HCT116 (cell line): Measurements from ENCODE around the gene GPR173. TPM values are rescaled to one million over a fixed set of nuclear protein-coding genes. Genes with fewer than 3 reads are reported as not detected.

Experiments
- ATAC-seq: fragments of 200-7000 bp; cut with Tn5 transposase; 2 replicates; pipeline ENCODE4 v1.9.1; 2020; ENCODE audit warnings: mild to moderate bottlenecking, moderate library complexity
- BruUV-seq: library from RNA; stranded (reverse); fragments of 400-500 nt; replicated peaks from 2 replicates; lab custom pipeline; 2021; lab: Mats Ljungman, UMichigan
- CTCF ChIA-PET: fragments of 300-600 bp; sonication (Branson Sonifier 250); formaldehyde crosslinking; loops from one replicate; lab custom pipeline; 2021; ENCODE audit warnings: antibody characterized with exemption; lab: Charles Lee
- POLR2A ChIA-PET: fragments of 300-600, 350-600 bp; sonication (Branson Sonifier 250); formaldehyde crosslinking; loops from one replicate; lab custom pipeline; 2021; ENCODE audit warnings: antibody characterized with exemption; lab: Charles Lee
- RAD21 ChIA-PET, 2 experiments: fragments of 300-600 bp; sonication (Branson Sonifier 250); formaldehyde crosslinking; loops; one replicate each; lab custom pipeline; 2023; ENCODE audit warnings: low total read pairs in 2 of 2; ENCODE audit not compliant: uncharacterized antibody in 2 of 2, unreplicated experiment in 2 of 2, low non-redundant PET in 1 of 2; lab: Charles Lee
- DNase-seq: peaks from one replicate; pipeline ENCODE4 v3.0.0-alpha.2; 2010; ENCODE audit warnings: low read depth, low spot score
- H2AFZ ChIP-seq: fragments of 200-600 bp; shearing (Covaris generic), sonication (generic); 2 replicates; pipeline ENCODE4 v1.6.1; 2017; ENCODE audit warnings: low read depth, mixed run types, mixed read lengths, antibody characterized with exemption, low read length; ENCODE audit not compliant: poor library complexity, severe bottlenecking
- H3K27ac ChIP-seq: 2 replicates; pipeline ENCODE4 v1.5.1; 2012; ENCODE audit warnings: low read depth, low read length
- H3K27me3 ChIP-seq: fragments of 200-600 bp; sonication (generic); 2 replicates; pipeline ENCODE4 v1.6.1; 2016; ENCODE audit warnings: mixed run types, low read length, mixed read lengths; ENCODE audit not compliant: insufficient read depth
- H3K36me3 ChIP-seq, 2 experiments: fragments of 200-500 bp in 1 of 2; fragments of 200-600 bp in 1 of 2; sonication (Bioruptor generic) in 1 of 2; sonication (generic) in 1 of 2; 2 replicates each; pipeline versions ENCODE4 v1.5.1 to v1.6.1; 2014 to 2016; ENCODE audit warnings: low read length in 2 of 2, inconsistent platforms in 1 of 2, mixed read lengths in 1 of 2, mixed run types in 1 of 2; ENCODE audit not compliant: insufficient read depth in 2 of 2, control insufficient read depth in 1 of 2
- H3K4me1 ChIP-seq, 2 experiments: fragments of 200-600 bp in 1 of 2; sonication (generic) in 1 of 2; 2 replicates each; pipeline versions ENCODE4 v1.5.1 to v1.6.1; 2012 to 2017; ENCODE audit warnings: low read length in 2 of 2, inconsistent platforms in 1 of 2, mild to moderate bottlenecking in 1 of 2, mixed read lengths in 1 of 2, mixed run types in 1 of 2, moderate library complexity in 1 of 2; ENCODE audit not compliant: insufficient read depth in 2 of 2, control insufficient read depth in 1 of 2
- H3K4me2 ChIP-seq: fragments of 200-600 bp; sonication (generic); 2 replicates; pipeline ENCODE4 v1.6.1; 2017; ENCODE audit warnings: mixed run types, low read length, mixed read lengths
- H3K4me3 ChIP-seq, 2 experiments: fragments of 200-600 bp in 1 of 2; sonication (generic) in 1 of 2; replicated peaks in 1 of 2; 2 replicates each; pipeline ENCODE4 v1.5.1; 2011 to 2016; ENCODE audit warnings: low read length in 2 of 2, control low read depth in 1 of 2, low read depth in 1 of 2, mild to moderate bottlenecking in 1 of 2, mixed read lengths in 1 of 2, mixed run types in 1 of 2
- H3K79me2 ChIP-seq: fragments of 200-600 bp; sonication (generic); 2 replicates; pipeline ENCODE4 v1.6.1; 2017; ENCODE audit warnings: mild to moderate bottlenecking, mixed run types, low read length, moderate library complexity, mixed read lengths; ENCODE audit not compliant: insufficient read depth
- H3K9ac ChIP-seq: fragments of 200-600 bp; sonication (generic); 2 replicates; pipeline ENCODE4 v1.6.1; 2016; ENCODE audit warnings: low read length, mixed read lengths
- H3K9me2 ChIP-seq: fragments of 200-600 bp; sonication (generic), shearing (Covaris generic); 2 replicates; pipeline ENCODE4 v1.6.1; 2017; ENCODE audit warnings: mixed run types, mild to moderate bottlenecking, moderate library complexity; ENCODE audit not compliant: insufficient read depth
- H3K9me3 ChIP-seq, 2 experiments: fragments of 200-500 bp in 1 of 2; fragments of 200-600 bp in 1 of 2; sonication (Bioruptor generic) in 1 of 2; sonication (generic) in 1 of 2; 2 replicates each; pipeline ENCODE4 v1.6.1; 2014 to 2017; ENCODE audit warnings: low read length in 2 of 2, mixed read lengths in 2 of 2, inconsistent platforms in 1 of 2, low read depth in 1 of 2, mild to moderate bottlenecking in 1 of 2, mixed run types in 1 of 2, moderate library complexity in 1 of 2; ENCODE audit not compliant: control insufficient read depth in 1 of 2, insufficient read depth in 1 of 2
- H4K20me1 ChIP-seq: fragments of 200-600 bp; sonication (generic), shearing (Covaris generic); 2 replicates; pipeline ENCODE4 v1.6.1; 2017; ENCODE audit warnings: mixed run types, mild to moderate bottlenecking, moderate library complexity; ENCODE audit not compliant: insufficient read depth
- CEBPB ChIP-seq: IDR thresholded peaks from 2 replicates; pipeline ENCODE4 v1.6.1; 2012; ENCODE audit warnings: low read depth
- ELF1 ChIP-seq: IDR thresholded peaks from 2 replicates; pipeline ENCODE4 v1.6.1; 2012; ENCODE audit warnings: low read depth, borderline replicate concordance
- EZH2 ChIP-seq: fragments of 200-600 bp; sonication (generic); IDR thresholded peaks from 2 replicates; pipeline ENCODE4 v1.6.1; 2017; ENCODE audit warnings: antibody characterized with exemption, mixed run types
- EZH2phosphoT487 ChIP-seq: fragments of 200-600 bp; IDR thresholded peaks from 2 replicates; pipeline ENCODE4 v1.6.1; 2018; ENCODE audit warnings: antibody characterized with exemption, borderline replicate concordance
- FOSL1 ChIP-seq: IDR thresholded peaks from 2 replicates; pipeline ENCODE4 v1.6.1; 2012; ENCODE audit warnings: low read depth
- JUND ChIP-seq: IDR thresholded peaks from 2 replicates; pipeline ENCODE4 v1.6.1; 2012
- POLR2AphosphoS5 ChIP-seq: IDR thresholded peaks from 2 replicates; pipeline ENCODE4 v1.6.1; 2011; ENCODE audit warnings: mild to moderate bottlenecking, low read depth, low read length, moderate library complexity
- RAD21 ChIP-seq: IDR thresholded peaks from 2 replicates; pipeline ENCODE4 v1.6.1; 2012; ENCODE audit warnings: low read depth, mild to moderate bottlenecking
- SIN3A ChIP-seq: IDR thresholded peaks from 2 replicates; pipeline ENCODE4 v1.6.1; 2012; ENCODE audit warnings: low read depth
- TCF7L2 ChIP-seq: IDR thresholded peaks from 2 replicates; pipeline ENCODE4 v1.7.0; 2011; ENCODE audit warnings: borderline replicate concordance, inconsistent platforms; ENCODE audit not compliant: insufficient read depth, insufficient read length; ENCODE audit errors: extremely low read depth
- intact Hi-C: fragments of 100-400 bp; cut with micrococcal nuclease; formaldehyde crosslinking; loops from 2 replicates; pipeline ENCODE4 v1.10.0; 2022
- total RNA-seq: library from RNA; stranded (reverse); gene quantifications from one replicate; pipeline ENCODE4 v1.2.1, GENCODE V29; 2021; ENCODE audit not compliant: unreplicated experiment
- TF ChIP-seq, protein P1 (sequence below): IDR thresholded peaks from 2 replicates; pipeline ENCODE4 v1.6.1; 2012
- TF ChIP-seq, protein P2 (sequence below): IDR thresholded peaks from 2 replicates; pipeline ENCODE4 v1.6.1; 2012; ENCODE audit warnings: low read depth
- TF ChIP-seq, protein P3 (sequence below): IDR thresholded peaks from 2 replicates; pipeline ENCODE4 v1.6.1; 2012

GPR173 gene
- total RNA-seq, 1 experiment from 2014 or later, result 3.4 TPM

DNA sequence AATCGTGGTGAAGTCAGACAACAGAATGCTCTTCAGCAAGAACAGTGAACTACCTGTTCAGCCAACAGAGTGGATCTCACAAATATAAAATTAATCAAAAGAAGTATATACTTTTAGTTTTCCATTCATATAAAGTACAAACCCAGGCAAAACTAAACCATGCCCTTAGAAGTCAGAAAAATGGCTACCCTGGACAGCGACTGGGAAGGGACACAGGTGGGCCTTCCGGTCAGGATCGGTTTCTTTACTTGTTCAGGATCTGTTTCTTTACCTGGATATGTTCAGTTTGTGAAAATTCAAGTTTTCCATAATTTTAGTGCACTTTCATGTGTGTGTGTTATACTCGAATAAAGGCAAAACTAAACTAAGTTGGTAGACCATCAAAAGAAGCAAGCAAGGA is 12.4 kb upstream of the GPR173 start:
- H3K36me3 ChIP-seq, result no peaks in the 10 kb centered on the region
- no peak overlapping the region for H3K4me3 ChIP-seq
- H3K79me2 ChIP-seq, result no peaks in the 10 kb centered on the region
- H3K27ac ChIP-seq, result no peak overlapping the region
- ATAC-seq (no peak), DNase-seq (no peak)
- no peak overlapping the region for H2AFZ ChIP-seq
- H3K4me2 ChIP-seq, result no peak overlapping the region
- POLR2A ChIA-PET, result no interaction called here
- RAD21 ChIA-PET, result no interaction called here
- H3K4me1 ChIP-seq, result no peaks in the 10 kb centered on the region
- no peaks in the 10 kb centered on the region for H3K9me2 ChIP-seq
- no TSS peak for BruUV-seq
- H3K9ac ChIP-seq, result no peak overlapping the region
- CTCF ChIA-PET, result no interaction called here
- no peaks in the 10 kb centered on the region for H3K27me3 ChIP-seq
- intact Hi-C loops, result no loop called here
- H3K9me3 ChIP-seq, result no peaks in the 10 kb centered on the region
- no peaks in the 10 kb centered on the region for H4K20me1 ChIP-seq
- TF ChIP-seq JUND (no peak), EZH2phosphoT487 (no peak), EZH2 (no peak)
- TF ChIP-seq, protein P1, sequence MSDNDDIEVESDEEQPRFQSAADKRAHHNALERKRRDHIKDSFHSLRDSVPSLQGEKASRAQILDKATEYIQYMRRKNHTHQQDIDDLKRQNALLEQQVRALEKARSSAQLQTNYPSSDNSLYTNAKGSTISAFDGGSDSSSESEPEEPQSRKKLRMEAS, result no peak
- TF ChIP-seq, protein P2, sequence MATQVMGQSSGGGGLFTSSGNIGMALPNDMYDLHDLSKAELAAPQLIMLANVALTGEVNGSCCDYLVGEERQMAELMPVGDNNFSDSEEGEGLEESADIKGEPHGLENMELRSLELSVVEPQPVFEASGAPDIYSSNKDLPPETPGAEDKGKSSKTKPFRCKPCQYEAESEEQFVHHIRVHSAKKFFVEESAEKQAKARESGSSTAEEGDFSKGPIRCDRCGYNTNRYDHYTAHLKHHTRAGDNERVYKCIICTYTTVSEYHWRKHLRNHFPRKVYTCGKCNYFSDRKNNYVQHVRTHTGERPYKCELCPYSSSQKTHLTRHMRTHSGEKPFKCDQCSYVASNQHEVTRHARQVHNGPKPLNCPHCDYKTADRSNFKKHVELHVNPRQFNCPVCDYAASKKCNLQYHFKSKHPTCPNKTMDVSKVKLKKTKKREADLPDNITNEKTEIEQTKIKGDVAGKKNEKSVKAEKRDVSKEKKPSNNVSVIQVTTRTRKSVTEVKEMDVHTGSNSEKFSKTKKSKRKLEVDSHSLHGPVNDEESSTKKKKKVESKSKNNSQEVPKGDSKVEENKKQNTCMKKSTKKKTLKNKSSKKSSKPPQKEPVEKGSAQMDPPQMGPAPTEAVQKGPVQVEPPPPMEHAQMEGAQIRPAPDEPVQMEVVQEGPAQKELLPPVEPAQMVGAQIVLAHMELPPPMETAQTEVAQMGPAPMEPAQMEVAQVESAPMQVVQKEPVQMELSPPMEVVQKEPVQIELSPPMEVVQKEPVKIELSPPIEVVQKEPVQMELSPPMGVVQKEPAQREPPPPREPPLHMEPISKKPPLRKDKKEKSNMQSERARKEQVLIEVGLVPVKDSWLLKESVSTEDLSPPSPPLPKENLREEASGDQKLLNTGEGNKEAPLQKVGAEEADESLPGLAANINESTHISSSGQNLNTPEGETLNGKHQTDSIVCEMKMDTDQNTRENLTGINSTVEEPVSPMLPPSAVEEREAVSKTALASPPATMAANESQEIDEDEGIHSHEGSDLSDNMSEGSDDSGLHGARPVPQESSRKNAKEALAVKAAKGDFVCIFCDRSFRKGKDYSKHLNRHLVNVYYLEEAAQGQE, result peak; percentile 27

DNA sequence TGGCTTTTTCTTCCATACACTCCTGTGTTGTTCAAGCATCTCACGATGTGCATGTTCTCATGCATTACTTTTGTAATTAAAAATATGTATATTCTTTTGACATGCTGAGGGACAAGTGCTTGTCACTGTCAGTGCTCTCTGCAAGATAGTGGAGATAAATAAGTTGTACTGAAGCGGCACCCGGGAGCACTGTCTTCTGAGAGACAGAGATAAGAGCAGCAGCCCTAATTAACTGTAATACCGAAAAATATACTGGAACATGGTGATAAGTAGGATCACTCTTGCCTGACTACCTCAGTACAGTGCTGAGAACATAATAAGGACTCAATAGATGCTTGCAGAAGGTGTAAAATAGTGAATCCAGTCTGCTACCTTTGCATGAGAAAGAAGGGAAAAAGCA is 9.4 kb upstream of the GPR173 start:
- no peak overlapping the region for H3K27ac ChIP-seq
- TF ChIP-seq, protein P1, result no peak
- no peak for TF ChIP-seq EZH2
- TF ChIP-seq TCF7L2, result no peak
- no peak for TF ChIP-seq RAD21
- TF ChIP-seq JUND, result no peak
- TF ChIP-seq, protein P3, sequence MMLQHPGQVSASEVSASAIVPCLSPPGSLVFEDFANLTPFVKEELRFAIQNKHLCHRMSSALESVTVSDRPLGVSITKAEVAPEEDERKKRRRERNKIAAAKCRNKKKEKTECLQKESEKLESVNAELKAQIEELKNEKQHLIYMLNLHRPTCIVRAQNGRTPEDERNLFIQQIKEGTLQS, result no peak
- no peak for TF ChIP-seq FOSL1
- no peak for TF ChIP-seq ELF1
- no peak for TF ChIP-seq CEBPB
- TF ChIP-seq SIN3A, result no peak
- TF ChIP-seq, protein P2, result no peak
- TF ChIP-seq POLR2AphosphoS5, result no peak
- no peak for TF ChIP-seq EZH2phosphoT487
- BruUV-seq, result no TSS peak
- H3K79me2 ChIP-seq, result no peaks in the 10 kb centered on the region
- H3K4me1 ChIP-seq, result no peaks in the 10 kb centered on the region
- ChIA-PET CTCF (no interaction called here), RAD21 (no interaction called here), POLR2A (no interaction called here)
- no peak overlapping the region for H3K9ac ChIP-seq
- no peaks in the 10 kb centered on the region for H3K9me3 ChIP-seq
- no peaks in the 10 kb centered on the region for H3K9me2 ChIP-seq
- H3K27me3 ChIP-seq, result no peaks in the 10 kb centered on the region
- no peaks in the 10 kb centered on the region for H3K36me3 ChIP-seq
- DNase-seq (no peak), ATAC-seq (no peak)
- H2AFZ ChIP-seq, result no peak overlapping the region
- no peak overlapping the region for H3K4me2 ChIP-seq
- intact Hi-C loops, result no loop called here
- no peaks in the 10 kb centered on the region for H4K20me1 ChIP-seq
- H3K4me3 ChIP-seq, result no peak overlapping the region
